ENCODE measurements around the gene ACO1.
"Not testable (repeated sequence)": the region's sequence is repeated elsewhere in the genome, so short reads cannot be mapped to it uniquely, and the experiment has no call there.

The ACO1 gene

GRCh38 chr9:32349013-32349412 lies 35.4 kb upstream of the ACO1 start:
- TF ChIP-seq POLR2AphosphoS5 (IDR thresholded peaks at IDR 0.05; ENCODE audit: low read depth, low read length) (no peak), PAX5 (IDR thresholded peaks at IDR 0.05; ENCODE audit: insufficient read depth, low read length, severe bottlenecking) (no peak), SPI1 (IDR thresholded peaks at IDR 0.05; ENCODE audit: low read depth, low read length) (no peak), TAF1 (IDR thresholded peaks at IDR 0.05; ENCODE audit: low read depth, low read length) (no peak), POU2F2 (IDR thresholded peaks at IDR 0.05; ENCODE audit: low read depth, low read length) (no peak), POLR2A (IDR thresholded peaks at IDR 0.05; ENCODE audit: low read depth, low read length) (no peak)
- DNase-seq (ENCODE audit: insufficient read length, low spot score): no peak
- FAIRE-seq: no peak

- TF ChIP-seq POLR2AphosphoS5 (IDR thresholded peaks at IDR 0.05; ENCODE audit: low read depth, low read length): no peak
- no peak for TF ChIP-seq POLR2A (IDR thresholded peaks at IDR 0.05; ENCODE audit: low read depth, low read length)
- no peak for TF ChIP-seq TAF1 (IDR thresholded peaks at IDR 0.05; ENCODE audit: low read depth, low read length)
- TF ChIP-seq POU2F2 (IDR thresholded peaks at IDR 0.05; ENCODE audit: low read depth, low read length): no peak
- TF ChIP-seq SPI1 (IDR thresholded peaks at IDR 0.05; ENCODE audit: low read depth, low read length): no peak
- TF ChIP-seq PAX5 (IDR thresholded peaks at IDR 0.05; ENCODE audit: insufficient read depth, low read length, severe bottlenecking): no peak
- FAIRE-seq (no peak), DNase-seq (ENCODE audit: insufficient read length, low spot score) (no peak)
Measured at GRCh38 chr9:32350682-32351081, 33.8 kb upstream of the ACO1 start.

GRCh38 chr9:32351845-32352244 lies 32.6 kb upstream of the ACO1 start:
- no peak for FAIRE-seq
- no peak for TF ChIP-seq TAF1 (IDR thresholded peaks at IDR 0.05; ENCODE audit: low read depth, low read length)
- no peak for TF ChIP-seq SPI1 (IDR thresholded peaks at IDR 0.05; ENCODE audit: low read depth, low read length)
- no peak for TF ChIP-seq PAX5 (IDR thresholded peaks at IDR 0.05; ENCODE audit: insufficient read depth, low read length, severe bottlenecking)
- no peak for TF ChIP-seq POLR2AphosphoS5 (IDR thresholded peaks at IDR 0.05; ENCODE audit: low read depth, low read length)
- no peak for DNase-seq (ENCODE audit: insufficient read length, low spot score)

- DNase-seq (ENCODE audit: insufficient read length, low spot score); FAIRE-seq: not testable (repeated sequence)
Measured at GRCh38 chr9:32353476-32353875, 31.0 kb upstream of the ACO1 start.

- no peak for FAIRE-seq
- no peak for DNase-seq (ENCODE audit: insufficient read length, low spot score)
- no peak for TF ChIP-seq SPI1 (IDR thresholded peaks at IDR 0.05; ENCODE audit: low read depth, low read length)
- TF ChIP-seq PAX5 (IDR thresholded peaks at IDR 0.05; ENCODE audit: insufficient read depth, low read length, severe bottlenecking): no peak
- TF ChIP-seq POLR2AphosphoS5 (IDR thresholded peaks at IDR 0.05; ENCODE audit: low read depth, low read length): no peak
- TF ChIP-seq POU2F2 (IDR thresholded peaks at IDR 0.05; ENCODE audit: low read depth, low read length): no peak
- no peak for TF ChIP-seq TAF1 (IDR thresholded peaks at IDR 0.05; ENCODE audit: low read depth, low read length)
- TF ChIP-seq POLR2A (IDR thresholded peaks at IDR 0.05; ENCODE audit: low read depth, low read length): no peak
Measured at GRCh38 chr9:32359452-32359851, 25.0 kb upstream of the ACO1 start.

GRCh38 chr9:32360983-32361673 lies 23.3 kb upstream of the ACO1 start:
- TF ChIP-seq PAX5 (IDR thresholded peaks at IDR 0.05; ENCODE audit: insufficient read depth, low read length, severe bottlenecking) (no peak), POLR2AphosphoS5 (IDR thresholded peaks at IDR 0.05; ENCODE audit: low read depth, low read length) (no peak), POLR2A (IDR thresholded peaks at IDR 0.05; ENCODE audit: low read depth, low read length) (no peak), SPI1 (IDR thresholded peaks at IDR 0.05; ENCODE audit: low read depth, low read length) (no peak), POU2F2 (IDR thresholded peaks at IDR 0.05; ENCODE audit: low read depth, low read length) (no peak), TAF1 (IDR thresholded peaks at IDR 0.05; ENCODE audit: low read depth, low read length) (no peak)
- FAIRE-seq: no peak
- DNase-seq (ENCODE audit: insufficient read length, low spot score): no peak

GRCh38 chr9:32371279-32371678 lies 13.2 kb upstream of the ACO1 start:
- FAIRE-seq: no peak
- no peak for TF ChIP-seq POU2F2 (IDR thresholded peaks at IDR 0.05; ENCODE audit: low read depth, low read length)
- no peak for TF ChIP-seq POLR2A (IDR thresholded peaks at IDR 0.05; ENCODE audit: low read depth, low read length)
- no peak for TF ChIP-seq SPI1 (IDR thresholded peaks at IDR 0.05; ENCODE audit: low read depth, low read length)
- no peak for TF ChIP-seq TAF1 (IDR thresholded peaks at IDR 0.05; ENCODE audit: low read depth, low read length)
- no peak for DNase-seq (ENCODE audit: insufficient read length, low spot score)

GRCh38 chr9:32371679-32372078 lies 12.8 kb upstream of the ACO1 start:
- no peak for DNase-seq (ENCODE audit: insufficient read length, low spot score)
- TF ChIP-seq TAF1 (IDR thresholded peaks at IDR 0.05; ENCODE audit: low read depth, low read length) (no peak), POU2F2 (IDR thresholded peaks at IDR 0.05; ENCODE audit: low read depth, low read length) (no peak), POLR2A (IDR thresholded peaks at IDR 0.05; ENCODE audit: low read depth, low read length) (no peak), SPI1 (IDR thresholded peaks at IDR 0.05; ENCODE audit: low read depth, low read length) (no peak), POLR2AphosphoS5 (IDR thresholded peaks at IDR 0.05; ENCODE audit: low read depth, low read length) (no peak), PAX5 (IDR thresholded peaks at IDR 0.05; ENCODE audit: insufficient read depth, low read length, severe bottlenecking) (no peak)
- FAIRE-seq: no peak

- TF ChIP-seq TAF1 (IDR thresholded peaks at IDR 0.05; ENCODE audit: low read depth, low read length) (no peak), POU2F2 (IDR thresholded peaks at IDR 0.05; ENCODE audit: low read depth, low read length) (no peak), POLR2A (IDR thresholded peaks at IDR 0.05; ENCODE audit: low read depth, low read length) (no peak), POLR2AphosphoS5 (IDR thresholded peaks at IDR 0.05; ENCODE audit: low read depth, low read length) (no peak), SPI1 (IDR thresholded peaks at IDR 0.05; ENCODE audit: low read depth, low read length) (no peak), PAX5 (IDR thresholded peaks at IDR 0.05; ENCODE audit: insufficient read depth, low read length, severe bottlenecking) (no peak)
- FAIRE-seq (no peak), DNase-seq (ENCODE audit: insufficient read length, low spot score) (no peak)
Measured at GRCh38 chr9:32376285-32376684, 8.2 kb upstream of the ACO1 start.

- DNase-seq (ENCODE audit: insufficient read length, low spot score): peak; percentile 24
- peak; percentile 91 for FAIRE-seq
- TF ChIP-seq POLR2AphosphoS5 (IDR thresholded peaks at IDR 0.05; ENCODE audit: low read depth, low read length) (no peak), SPI1 (IDR thresholded peaks at IDR 0.05; ENCODE audit: low read depth, low read length) (no peak)
Measured at GRCh38 chr9:32378496-32378895, 5.9 kb upstream of the ACO1 start.
